ENCODE measurements around the gene SCFD2.

SCFD2 gene

GRCh38 chr4:53194727-53195126, 171.1 kb downstream of the SCFD2 start:
- H3K4me3 ChIP-seq (ENCODE audit: low read length) = no peak overlapping the region
- no peak for TF ChIP-seq CTCF (conservative IDR thresholded peaks at IDR 0.05; ENCODE audit: low read length)
- DNase-seq (ENCODE audit: low read depth) = no peak

GRCh38 chr4:53193111-53193510, 172.8 kb downstream of the SCFD2 start:
- H3K4me3 ChIP-seq (ENCODE audit: low read length) = no peak overlapping the region
- TF ChIP-seq CTCF (conservative IDR thresholded peaks at IDR 0.05; ENCODE audit: low read length) = no peak
- peak; percentile 37 for DNase-seq (ENCODE audit: low read depth)

- no peak overlapping the region for H3K4me3 ChIP-seq (ENCODE audit: low read length)
- no peak for TF ChIP-seq CTCF (conservative IDR thresholded peaks at IDR 0.05; ENCODE audit: low read length)
- no peak for DNase-seq (ENCODE audit: low read depth)
Measured at GRCh38 chr4:53192496-53192895, 173.4 kb downstream of the SCFD2 start.

- TF ChIP-seq CTCF (conservative IDR thresholded peaks at IDR 0.05; ENCODE audit: low read length) = no peak
- no peak overlapping the region for H3K4me3 ChIP-seq (ENCODE audit: low read length)
- DNase-seq (ENCODE audit: low read depth) = no peak
Measured at GRCh38 chr4:53191997-53192396, 173.9 kb downstream of the SCFD2 start.

GRCh38 chr4:53189011-53189410, 176.8 kb downstream of the SCFD2 start:
- H3K4me3 ChIP-seq (ENCODE audit: low read length) = no peak overlapping the region
- no peak for TF ChIP-seq CTCF (conservative IDR thresholded peaks at IDR 0.05; ENCODE audit: low read length)
- peak; percentile 88 for DNase-seq (ENCODE audit: low read depth)

- DNase-seq (ENCODE audit: low read depth) = no peak
- no peak for TF ChIP-seq CTCF (conservative IDR thresholded peaks at IDR 0.05; ENCODE audit: low read length)
Measured at GRCh38 chr4:53186714-53187358, 179.0 kb downstream of the SCFD2 start.

GRCh38 chr4:53185869-53186585, 179.8 kb downstream of the SCFD2 start:
- DNase-seq (ENCODE audit: low read depth) = peak; percentile 81
- TF ChIP-seq CTCF (conservative IDR thresholded peaks at IDR 0.05; ENCODE audit: low read length) = no peak
- no peak overlapping the region for H3K4me3 ChIP-seq (ENCODE audit: low read length)

More at GRCh38 chr4:53186714-53187358, 179.0 kb downstream of the SCFD2 start:
- no peak overlapping the region for H3K4me3 ChIP-seq (ENCODE audit: low read length)

Data from AG10803 (cell line).